Measurements from ENCODE around the gene SLC39A13.
A peak's percentile ranks its signal among the peaks of the same experiment; 100 is the strongest.

SLC39A13 gene

DNA sequence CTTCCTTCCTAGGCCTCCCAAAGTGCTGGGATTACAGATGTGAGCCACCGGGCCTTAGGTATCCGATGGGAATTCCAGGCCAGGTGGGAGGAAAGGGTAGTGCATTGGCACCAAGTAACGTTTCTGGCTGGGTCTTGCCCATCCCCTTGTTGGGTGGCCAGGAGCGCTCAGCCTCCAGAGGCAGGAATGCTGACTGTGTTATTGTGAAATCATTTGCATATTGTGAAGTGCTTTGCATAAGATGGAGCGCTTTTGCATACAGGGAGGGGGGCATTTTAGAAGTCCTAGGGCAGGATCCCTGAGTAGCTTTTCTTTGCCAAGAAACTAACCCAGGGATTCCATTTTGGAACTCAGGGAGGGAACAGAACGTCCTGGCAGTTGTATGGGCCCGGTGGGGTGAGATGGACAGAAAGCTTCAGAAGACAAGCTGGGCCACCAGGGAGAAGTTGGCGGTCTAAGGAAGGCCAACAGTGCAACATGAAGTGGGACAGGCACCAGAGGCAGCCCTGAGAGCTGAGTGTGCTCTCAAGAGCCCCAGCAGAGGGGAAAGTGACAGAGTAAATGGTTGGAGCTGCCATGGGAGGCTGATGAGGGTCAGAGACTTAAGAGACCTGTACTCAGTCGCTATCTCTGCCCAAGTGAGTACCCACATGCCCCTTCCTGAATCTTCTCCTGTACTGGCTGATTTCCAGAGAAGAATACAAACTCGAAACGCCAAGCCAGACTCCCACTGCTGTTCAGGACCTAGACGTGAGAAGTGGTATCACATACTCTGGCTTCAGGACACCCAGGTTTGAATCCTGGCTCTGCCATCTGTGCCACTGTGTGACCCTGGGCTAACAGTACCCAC, 1.3 kb upstream of the SLC39A13 start:
- DNase-seq: no peak

DNA sequence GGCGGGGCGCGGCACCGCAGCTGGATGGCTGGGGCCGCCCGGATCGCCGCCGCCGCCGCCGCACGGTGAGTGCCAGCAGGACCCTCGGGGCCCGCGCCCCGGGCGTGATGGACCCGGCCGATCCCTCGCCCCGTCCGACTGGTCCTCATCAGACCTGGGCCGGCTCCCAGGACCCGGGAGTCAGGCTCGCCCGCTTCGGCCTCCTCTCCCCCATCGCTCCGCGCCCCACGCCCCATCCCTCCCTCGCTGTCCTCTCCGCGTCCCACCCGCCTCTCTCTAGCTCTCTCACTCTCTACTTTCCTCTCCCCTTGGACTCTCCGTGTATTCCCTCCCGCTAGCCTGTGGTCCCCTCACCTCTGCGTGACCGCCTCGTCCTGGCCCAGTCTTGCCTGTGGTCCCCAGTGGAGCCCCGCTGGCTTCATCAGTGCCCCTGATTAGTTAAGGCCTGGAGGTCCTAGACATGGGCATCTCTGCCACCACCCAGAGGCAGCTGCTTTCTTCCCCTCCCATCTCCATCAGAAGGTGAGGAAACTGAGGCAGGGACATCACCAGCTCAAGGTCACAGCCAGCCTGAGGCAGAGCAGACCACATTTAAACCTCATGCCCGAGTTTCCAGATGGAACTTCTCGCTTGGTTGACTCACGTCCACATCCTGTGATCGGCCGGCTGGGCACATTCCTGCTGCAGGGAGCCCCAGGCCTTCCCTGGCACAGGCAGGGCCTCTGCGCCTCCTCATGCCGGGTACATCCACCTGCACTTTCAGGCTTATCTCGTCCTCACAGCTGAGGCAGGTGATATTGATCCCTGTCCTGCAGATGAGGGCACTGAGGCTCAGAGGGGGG, 429 bp downstream of the SLC39A13 start:
- no peak for DNase-seq

DNA sequence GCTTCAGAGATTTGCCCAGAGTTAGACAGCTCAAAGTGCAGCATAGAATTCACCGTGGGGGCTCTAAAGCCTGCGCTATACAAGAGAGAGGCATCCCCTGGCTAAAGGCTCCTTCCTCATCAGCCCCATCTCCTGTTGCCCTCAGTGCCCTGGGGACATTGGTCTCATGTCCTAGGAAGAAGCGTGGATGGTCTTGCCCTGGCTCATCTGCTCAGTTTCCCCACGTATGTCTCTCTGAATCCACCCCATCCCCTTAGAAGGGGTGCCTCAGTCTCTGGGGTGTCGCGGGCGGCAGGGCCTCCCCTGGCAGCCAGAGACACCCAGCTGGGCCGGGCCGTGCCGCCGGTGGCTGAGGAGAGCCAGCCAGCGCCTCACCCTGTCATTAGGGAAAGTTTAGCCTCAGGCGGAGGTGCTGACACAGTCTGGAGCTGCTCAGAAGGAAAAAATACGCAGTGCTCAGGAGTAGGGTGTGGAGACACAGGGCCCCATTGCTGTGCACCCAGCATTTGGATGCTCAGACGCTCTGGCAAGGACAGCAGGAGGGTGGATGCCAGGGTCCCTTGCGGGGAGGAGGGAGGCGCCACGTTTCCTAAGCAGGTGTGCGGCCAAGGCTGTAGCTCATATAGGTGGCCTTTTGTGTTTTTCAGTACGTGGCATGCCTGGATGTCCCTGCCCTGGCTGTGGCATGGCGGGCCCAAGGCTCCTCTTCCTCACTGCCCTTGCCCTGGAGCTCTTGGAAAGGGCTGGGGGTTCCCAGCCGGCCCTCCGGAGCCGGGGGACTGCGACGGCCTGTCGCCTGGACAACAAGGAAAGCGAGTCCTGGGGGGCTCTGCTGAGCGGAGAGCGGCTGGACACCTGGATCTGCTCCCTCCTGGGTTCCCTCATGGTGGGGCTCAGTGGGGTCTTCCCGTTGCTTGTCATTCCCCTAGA, 1.3 kb downstream of the SLC39A13 start:
- DNase-seq: no peak

DNA sequence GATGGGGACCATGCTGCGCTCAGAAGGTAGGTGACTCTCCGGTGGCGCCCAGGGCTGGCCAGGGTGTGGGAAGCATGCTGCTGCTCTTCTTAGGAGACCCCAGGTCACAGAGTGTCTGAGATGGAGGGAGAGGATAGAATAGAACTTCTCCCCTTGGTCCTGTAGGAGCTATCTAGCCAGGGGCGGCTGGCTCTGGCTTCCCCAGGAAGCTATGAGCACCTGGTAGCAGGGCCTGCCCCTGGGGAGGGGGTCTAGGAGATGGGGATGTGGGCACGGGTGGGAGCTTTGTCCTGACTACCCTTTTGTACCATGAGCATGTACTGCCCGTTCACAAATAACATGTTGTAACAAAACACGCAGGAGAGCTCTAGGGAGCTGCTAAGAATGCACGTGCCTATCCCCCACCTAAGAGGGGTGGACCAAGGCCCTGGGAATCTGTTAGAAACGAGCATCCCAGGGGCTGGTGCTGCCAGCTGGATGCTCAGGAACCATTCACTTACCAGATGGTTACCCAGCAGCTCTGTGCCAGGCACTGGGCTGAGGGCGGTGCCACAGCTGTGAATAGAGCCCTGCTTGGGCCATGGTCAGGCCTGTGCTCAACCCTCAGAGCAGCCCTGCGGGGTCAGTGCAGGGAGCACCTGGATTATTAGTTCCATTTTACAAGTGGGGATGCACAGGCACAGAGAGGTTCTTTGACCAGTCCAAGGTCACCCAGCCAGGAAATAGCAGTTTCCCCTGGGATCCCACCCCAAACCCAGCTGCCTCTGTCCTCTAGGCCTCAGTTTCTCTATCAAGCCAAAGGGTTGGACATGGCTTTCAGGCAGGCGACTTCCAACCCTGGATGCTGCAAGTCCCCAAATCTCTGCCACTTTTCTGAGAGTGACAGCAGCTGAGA, 2.2 kb downstream of the SLC39A13 start:
- no peak for DNase-seq

DNA sequence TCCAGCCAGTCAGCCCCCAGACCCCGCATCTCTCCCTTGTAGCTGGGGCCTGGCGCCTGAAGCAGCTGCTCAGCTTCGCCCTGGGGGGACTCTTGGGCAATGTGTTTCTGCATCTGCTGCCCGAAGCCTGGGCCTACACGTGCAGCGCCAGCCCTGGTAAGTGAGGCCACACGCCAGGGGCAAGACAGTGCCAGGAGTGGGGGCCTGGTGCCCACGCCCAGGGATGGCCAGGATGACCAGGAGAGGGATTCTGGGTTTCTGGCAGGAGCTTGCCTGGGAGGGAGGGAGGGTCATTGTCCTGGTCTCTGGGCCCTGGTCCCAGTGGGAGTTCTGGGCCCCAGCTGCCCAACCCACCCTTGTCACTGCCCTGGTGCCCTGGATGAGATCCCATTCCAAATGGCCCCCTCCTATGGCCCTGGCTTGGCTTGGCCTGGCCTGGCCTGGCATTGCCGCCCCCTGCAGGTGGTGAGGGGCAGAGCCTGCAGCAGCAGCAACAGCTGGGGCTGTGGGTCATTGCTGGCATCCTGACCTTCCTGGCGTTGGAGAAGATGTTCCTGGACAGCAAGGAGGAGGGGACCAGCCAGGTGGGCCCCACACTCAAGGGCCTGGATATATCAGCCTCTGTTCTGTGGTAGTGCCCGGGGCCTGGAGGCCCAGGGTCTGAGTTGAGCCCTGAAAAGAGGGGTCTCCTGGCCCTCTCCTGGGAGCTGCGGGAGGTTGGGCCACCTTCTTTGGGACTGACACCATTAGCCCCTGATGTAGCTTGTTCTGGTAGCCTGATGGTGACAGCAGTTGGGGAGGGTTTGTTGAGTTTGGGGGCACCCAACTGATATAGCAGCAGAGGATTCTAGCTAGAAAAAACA, 3.7 kb downstream of the SLC39A13 start:
- peak; percentile 38 for DNase-seq

DNA sequence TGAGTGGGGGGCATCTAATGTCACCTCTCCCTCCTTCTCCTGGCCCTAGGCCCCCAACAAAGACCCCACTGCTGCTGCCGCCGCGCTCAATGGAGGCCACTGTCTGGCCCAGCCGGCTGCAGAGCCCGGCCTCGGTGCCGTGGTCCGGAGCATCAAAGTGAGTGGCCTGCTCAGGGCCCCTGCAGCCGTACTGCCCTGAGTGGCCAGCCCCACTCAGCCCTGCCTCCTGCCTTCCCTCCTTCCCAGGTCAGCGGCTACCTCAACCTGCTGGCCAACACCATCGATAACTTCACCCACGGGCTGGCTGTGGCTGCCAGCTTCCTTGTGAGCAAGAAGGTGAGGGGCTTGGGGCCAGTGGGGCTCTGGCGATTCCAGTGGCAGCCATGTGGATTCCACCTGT, 5.0 kb downstream of the SLC39A13 start:
- no peak for DNase-seq

DNA sequence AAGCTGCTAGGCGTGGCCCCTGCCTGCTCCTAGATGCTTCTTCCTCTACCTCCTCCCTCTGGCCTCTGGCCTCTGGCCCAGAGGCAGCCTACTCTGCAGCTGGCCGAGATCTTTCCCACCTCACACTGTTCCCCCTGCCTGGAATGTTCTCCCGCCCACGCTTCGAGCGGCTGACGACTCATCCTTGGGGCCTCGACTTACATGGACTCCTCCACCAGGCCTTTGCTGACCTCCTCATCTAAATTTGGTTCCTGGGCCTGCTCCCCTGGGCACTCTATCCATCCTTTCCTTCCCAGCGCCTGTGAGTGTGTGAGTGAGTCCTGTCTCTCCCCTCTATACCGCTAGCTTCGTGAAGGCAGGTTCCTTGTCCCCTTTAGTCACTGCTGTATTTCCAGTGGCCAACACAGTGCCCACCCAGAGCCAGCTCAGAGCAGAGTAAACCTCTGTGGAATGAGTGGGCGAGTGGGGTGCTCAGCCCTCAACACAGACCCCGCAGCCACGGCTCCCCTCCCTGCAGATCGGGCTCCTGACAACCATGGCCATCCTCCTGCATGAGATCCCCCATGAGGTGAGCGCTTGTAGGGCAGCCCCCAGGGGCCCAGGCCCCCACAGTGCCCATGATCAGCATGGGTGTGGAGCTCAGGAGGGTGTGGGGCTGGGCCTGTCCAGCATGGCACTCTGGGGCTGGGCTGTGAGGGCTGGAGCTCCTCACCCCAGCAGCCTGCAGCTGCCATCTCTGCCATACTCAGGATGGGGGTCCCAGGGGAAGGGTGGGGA, 5.7 kb downstream of the SLC39A13 start:
- DNase-seq: no peak

DNA sequence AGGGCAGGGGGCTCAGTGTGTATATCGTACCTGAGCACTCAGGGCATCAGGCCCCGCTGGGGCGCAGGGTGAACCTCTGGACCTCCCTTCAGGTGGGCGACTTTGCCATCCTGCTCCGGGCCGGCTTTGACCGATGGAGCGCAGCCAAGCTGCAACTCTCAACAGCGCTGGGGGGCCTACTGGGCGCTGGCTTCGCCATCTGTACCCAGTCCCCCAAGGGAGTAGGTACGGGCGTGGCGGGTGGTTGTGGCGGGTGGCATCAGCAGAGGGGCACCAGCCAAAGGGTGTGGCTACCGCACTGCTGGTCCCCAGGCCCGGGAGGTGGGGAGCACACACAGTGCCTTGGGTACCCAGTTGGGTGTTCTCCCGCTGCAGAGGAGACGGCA, 6.3 kb downstream of the SLC39A13 start:
- no peak for DNase-seq

DNA sequence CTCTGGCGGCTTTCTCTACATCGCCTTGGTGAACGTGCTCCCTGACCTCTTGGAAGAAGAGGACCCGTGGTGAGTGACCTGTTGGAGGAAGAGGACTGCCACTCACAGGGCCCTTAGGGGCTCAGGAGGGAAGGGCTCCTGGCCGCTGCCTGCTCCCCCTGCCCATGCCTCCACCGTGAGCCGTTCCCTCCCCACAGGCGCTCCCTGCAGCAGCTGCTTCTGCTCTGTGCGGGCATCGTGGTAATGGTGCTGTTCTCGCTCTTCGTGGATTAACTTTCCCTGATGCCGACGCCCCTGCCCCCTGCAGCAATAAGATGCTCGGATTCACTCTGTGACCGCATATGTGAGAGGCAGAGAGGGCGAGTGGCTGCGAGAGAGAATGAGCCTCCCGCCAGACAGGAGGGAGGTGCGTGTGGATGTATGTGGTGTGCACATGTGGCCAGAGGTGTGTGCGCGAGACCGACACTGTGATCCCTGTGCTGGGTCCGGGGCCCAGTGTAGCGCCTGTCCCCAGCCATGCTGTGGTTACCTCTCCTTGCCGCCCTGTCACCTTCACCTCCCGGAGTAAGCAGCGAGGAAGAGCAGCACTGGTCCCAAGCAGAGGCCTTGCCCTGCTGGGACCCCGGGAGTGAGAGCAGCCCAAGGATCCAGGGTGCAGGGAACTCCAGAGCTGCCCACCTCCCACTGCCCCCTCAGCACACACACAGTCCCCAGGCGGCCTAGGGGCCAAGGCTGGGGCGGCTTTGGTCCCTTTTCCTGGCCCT, 6.9 kb downstream of the SLC39A13 start:
- no peak for DNase-seq

DNA sequence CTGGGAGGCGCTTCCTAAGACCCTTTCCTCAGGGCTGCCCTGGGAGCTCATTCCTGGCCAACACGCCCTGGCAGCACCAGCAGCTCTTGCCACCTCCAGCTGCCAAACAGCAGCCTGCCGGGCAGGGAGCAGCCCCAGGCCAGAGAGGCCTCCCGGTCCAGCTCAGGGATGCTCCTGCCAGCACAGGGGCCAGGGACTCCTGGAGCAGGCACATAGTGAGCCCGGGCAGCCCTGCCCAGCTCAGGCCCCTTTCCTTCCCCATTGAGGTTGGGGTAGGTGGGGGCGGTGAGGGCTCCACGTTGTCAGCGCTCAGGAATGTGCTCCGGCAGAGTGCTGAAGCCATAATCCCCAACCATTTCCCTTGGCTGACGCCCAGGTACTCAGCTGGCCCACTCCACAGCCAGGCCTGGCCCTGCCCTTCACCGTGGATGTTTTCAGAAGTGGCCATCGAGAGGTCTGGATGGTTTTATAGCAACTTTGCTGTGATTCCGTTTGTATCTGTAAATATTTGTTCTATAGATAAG, 7.6 kb downstream of the SLC39A13 start:
- DNase-seq: no peak

DNA sequence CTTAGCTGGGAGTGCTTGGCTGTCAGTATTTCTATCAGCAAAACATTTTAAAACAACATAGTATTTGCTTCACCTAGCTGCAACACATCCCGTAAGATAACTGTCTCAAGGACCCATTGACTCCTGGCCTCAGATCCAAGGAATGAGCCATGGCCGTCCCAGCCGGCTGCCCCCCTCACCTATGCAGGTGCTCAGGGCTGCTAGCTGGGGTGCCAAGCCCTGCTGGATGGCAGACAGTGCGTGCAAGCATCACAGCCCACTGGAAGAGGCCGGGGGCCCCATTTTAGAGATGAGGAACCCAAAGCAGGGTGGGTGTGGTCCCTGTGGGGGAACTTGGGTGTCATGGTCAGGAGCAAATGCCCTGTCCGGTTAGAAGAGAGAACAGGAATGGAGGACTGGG, 9.3 kb downstream of the SLC39A13 start:
- no peak for DNase-seq

DNA sequence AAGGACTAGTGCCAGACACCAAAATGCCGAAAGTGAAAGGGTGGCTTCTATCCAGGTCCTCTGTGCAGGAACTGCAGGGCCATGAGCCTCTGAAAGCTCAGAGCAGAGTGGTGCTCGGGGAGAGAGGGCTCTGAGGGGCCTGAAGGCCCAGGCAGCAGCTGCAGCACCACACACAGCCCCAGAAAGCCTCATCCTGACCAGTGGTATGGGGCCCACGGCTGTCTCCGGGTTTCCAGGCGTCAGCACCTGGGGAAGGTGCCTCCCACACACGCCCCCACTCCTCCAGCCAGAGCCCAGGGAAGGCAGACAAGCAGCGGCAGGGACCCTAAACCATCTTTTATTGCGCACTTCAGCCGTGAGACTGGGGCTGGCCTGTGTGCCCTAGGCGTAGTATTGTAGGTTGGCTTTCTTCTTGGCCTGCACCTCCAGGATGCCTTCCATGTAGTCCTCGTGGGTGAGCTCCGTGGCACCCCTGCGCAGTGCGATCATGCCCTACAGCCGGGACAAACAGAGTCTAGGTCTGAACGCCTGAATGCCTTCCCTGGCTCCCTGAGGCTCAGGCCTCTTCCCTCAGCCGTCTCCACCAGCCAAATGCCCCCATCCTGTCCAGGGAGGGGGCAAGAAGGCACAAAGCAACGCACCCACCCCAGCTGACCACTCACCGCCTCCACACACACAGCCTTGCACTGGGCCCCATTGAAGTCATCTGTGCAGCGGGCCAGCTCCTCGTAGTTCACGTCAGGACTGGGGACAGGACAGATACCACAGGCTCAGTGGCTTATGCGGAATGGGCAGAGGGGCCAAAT, 10.3 kb downstream of the SLC39A13 start:
- DNase-seq: no peak

DNA sequence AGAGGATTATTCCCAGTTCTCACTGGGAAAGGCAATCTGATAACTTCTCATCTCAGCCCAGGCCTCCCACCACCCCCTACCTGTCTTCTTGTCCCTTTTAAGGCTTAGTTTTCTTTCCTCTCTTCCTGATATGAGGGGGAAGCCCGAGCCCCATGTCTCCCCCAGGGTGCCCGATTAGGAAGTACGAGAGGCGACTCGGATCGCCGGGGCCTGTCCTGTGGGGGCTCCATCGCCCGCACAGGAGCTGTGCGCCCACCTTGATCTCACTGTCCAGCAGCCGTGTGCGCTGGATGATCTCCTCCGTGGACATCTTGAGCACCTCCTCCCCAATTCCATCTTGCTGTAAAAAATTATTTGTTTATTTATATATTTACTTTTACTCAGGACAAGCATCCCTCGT, 17.2 kb downstream of the SLC39A13 start:
- no peak for DNase-seq

DNA sequence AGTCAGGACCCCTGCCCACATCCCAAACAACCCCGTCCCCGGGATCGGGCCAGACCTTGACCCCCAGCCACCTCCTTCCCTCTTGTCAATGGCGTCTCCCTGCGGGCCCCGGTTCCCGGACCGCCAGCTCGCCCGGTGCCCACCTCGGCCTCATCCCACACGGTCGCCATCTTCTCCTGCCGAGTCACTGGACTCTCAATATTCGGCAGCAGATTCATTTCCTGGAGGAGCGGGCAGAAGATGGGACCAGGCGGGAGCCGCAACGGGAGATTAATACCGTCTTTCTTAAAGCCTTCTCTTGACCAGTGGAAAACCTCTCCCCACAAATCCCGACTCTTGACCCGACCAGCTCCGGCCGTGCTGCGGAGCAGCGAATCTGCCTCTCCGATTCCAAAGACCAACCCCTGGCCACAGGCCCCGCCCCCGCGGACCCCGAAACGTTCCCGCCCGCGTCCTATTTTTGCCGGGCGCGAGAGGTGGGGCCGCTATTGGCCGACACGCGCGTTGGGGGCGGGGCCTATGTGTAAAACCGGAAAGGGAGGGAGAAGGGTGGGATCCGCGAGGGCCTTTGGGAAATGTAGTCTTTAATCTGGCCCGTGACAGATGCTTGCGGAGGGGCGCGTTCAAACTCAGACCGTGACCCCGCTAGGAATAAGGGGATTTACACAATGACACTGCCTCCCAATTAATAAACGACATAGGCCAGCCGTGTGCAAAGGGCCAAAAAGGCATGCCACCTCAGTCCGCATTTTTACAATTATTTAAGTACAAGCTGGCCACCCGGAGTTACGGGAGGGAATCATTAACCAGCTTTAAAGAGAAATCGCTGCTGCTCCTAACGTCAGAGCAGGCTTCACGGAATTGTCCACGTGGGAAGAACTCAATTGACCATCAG, 17.9 kb downstream of the SLC39A13 start, which contains the start of gene PSMC3:
Gene PSMC3 (minus strand): TSS at position 378 of the 895 bp plus-strand sequence. CDS start 160 bp downstream, at position 218.
- peak; percentile 97 for DNase-seq

DNA sequence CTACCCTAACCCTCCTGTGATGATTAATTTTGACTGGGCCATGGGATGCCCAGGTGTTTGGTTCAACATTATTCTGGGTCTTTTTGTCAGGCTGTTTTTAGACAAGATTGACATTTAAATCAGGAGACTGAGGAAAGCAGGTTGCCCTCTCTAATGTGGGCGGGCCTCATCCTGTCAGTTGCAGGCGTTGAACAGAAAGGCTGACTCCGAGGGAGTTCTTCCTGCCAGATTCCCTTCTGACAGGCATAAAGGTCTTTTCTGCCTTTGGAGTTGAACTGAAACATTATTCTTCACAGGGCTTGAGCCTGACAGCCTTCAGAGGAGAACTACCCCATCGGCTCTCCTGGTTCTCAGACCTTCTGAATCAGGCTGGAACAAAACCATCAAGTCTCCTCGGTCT, 22.1 kb downstream of the SLC39A13 start:
- no peak for DNase-seq

DNA sequence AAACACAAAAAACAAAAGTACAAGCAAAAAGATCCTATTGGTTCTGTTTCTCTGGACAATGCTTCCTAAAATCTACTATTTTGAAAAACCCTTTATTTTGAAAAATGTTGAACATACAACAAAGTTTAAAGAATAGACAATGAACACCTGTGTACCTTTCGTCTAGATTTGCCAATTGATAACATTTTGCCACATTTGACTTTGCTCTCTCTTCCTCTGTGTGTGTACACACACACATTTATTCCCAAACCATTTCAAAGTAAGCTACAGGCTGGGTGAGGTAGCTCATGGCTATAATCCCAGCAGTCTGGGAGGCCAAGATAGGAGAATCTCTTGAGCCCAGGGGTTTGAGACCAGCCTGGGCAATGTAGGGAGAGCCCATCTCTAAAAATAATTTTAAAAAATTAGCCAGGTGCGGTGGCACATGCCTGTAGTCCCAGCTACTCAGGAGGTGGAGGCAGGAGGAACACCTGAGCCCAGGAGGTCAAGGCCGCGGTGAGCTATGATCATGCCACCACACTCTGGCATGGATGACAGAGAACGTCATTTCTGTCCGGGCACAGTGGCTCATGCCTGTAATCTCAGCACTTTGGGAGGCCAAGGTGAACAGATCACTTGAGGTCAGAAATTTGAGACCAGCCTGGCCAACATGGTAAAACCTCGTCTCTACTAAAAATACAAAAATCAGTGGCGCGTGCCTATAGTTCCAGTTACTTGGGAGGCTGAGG, 23.1 kb downstream of the SLC39A13 start:
- DNase-seq: no peak
